WTC11 (cell line): Measurements from ENCODE around the gene VIPR2. TPM values are rescaled to one million over a fixed set of nuclear protein-coding genes. Genes with fewer than 3 reads are reported as not detected.

Experiments
- ATAC-seq: fragments of 200-7000 bp; cut with Tn5 transposase; 2 replicates; pipeline ENCODE4 v1.10.0; 2021; ENCODE audit warnings: mild to moderate bottlenecking, moderate library complexity
- CTCF ChIA-PET: fragments of 300-600 bp; sonication (Branson Sonifier 250); formaldehyde crosslinking; loops from one replicate; lab custom pipeline; 2021; ENCODE audit warnings: antibody characterized with exemption; lab: Charles Lee
- POLR2A ChIA-PET: fragments of 350-600 bp; sonication (Branson Sonifier 250); formaldehyde crosslinking; loops from one replicate; lab custom pipeline; 2021; ENCODE audit warnings: antibody characterized with exemption; lab: Charles Lee
- DNase-seq: peaks from one replicate; pipeline ENCODE4 v3.0.0; 2021; ENCODE audit warnings: low spot score
- H3K27ac Mint-ChIP-seq: 2 replicates; pipeline ENCODE4 v1.8.0; 2021; ENCODE audit warnings: mixed read lengths
- H3K27me3 Mint-ChIP-seq: 2 replicates; pipeline ENCODE4 v1.8.0; 2021; ENCODE audit warnings: low read depth, mild to moderate bottlenecking, moderate library complexity, mixed read lengths
- H3K36me3 Mint-ChIP-seq: 2 replicates; pipeline ENCODE4 v1.8.0; 2021; ENCODE audit warnings: mixed read lengths
- H3K4me1 Mint-ChIP-seq: 2 replicates; pipeline ENCODE4 v1.8.0; 2022; ENCODE audit warnings: mixed read lengths
- H3K4me3 Mint-ChIP-seq: 2 replicates; pipeline ENCODE4 v1.8.0; 2021; ENCODE audit warnings: mild to moderate bottlenecking, moderate library complexity, mixed read lengths
- H3K9me3 Mint-ChIP-seq: 2 replicates; pipeline ENCODE4 v1.8.0; 2021; ENCODE audit warnings: mixed read lengths
- ATF1 ChIP-seq: sonication (generic); formaldehyde crosslinking; IDR thresholded peaks from 2 replicates; pipeline ENCODE4 v1.8.1; 2023; ENCODE audit warnings: mild to moderate bottlenecking, moderate library complexity, missing genetic modification reagents
- CREB1 ChIP-seq: sonication (generic); formaldehyde crosslinking; IDR thresholded peaks from 2 replicates; pipeline ENCODE4 v1.8.0; 2023; ENCODE audit warnings: mild to moderate bottlenecking, missing genetic modification reagents
- CREM ChIP-seq: sonication (generic); formaldehyde crosslinking; IDR thresholded peaks from 2 replicates; pipeline ENCODE4 v1.8.1; 2022; ENCODE audit warnings: mild to moderate bottlenecking, missing genetic modification reagents, moderate library complexity
- ELF4 ChIP-seq: sonication (generic); formaldehyde crosslinking; IDR thresholded peaks from 2 replicates; pipeline ENCODE4 v1.8.1; 2022; ENCODE audit warnings: low read depth, mild to moderate bottlenecking, moderate library complexity, missing genetic modification reagents
- ESRRA ChIP-seq: sonication (generic); formaldehyde crosslinking; IDR thresholded peaks from 2 replicates; pipeline ENCODE4 v1.8.1; 2022; ENCODE audit warnings: mild to moderate bottlenecking, missing genetic modification reagents, borderline replicate concordance
- FOXJ3 ChIP-seq: sonication (generic); formaldehyde crosslinking; IDR thresholded peaks from 2 replicates; pipeline ENCODE4 v1.9.0; 2021; ENCODE audit warnings: missing genetic modification reagents, mild to moderate bottlenecking, borderline replicate concordance
- FOXP1 ChIP-seq: sonication (generic); formaldehyde crosslinking; IDR thresholded peaks from 2 replicates; pipeline ENCODE4 v1.8.0; 2022; ENCODE audit warnings: missing genetic modification reagents, mild to moderate bottlenecking, moderate library complexity, borderline replicate concordance
- FOXP4 ChIP-seq: sonication (generic); formaldehyde crosslinking; IDR thresholded peaks from 2 replicates; pipeline ENCODE4 v1.8.0; 2022; ENCODE audit warnings: mild to moderate bottlenecking, missing genetic modification reagents
- MXD4 ChIP-seq: fragments of 250-450 bp; sonication (Bioruptor Pico); IDR thresholded peaks from 2 replicates; pipeline ENCODE4 v1.8.0; 2021; ENCODE audit warnings: mild to moderate bottlenecking, moderate library complexity, borderline replicate concordance
- NFYB ChIP-seq: sonication (generic); formaldehyde crosslinking; conservative IDR thresholded peaks from 2 replicates; pipeline ENCODE4 v1.8.0; 2022; ENCODE audit warnings: low read depth, missing genetic modification reagents
- NR2C2 ChIP-seq: sonication (generic); formaldehyde crosslinking; IDR thresholded peaks from 2 replicates; pipeline ENCODE4 v1.8.0; 2022; ENCODE audit warnings: mild to moderate bottlenecking, missing genetic modification reagents
- SMAD4 ChIP-seq: sonication (generic); formaldehyde crosslinking; IDR thresholded peaks from 2 replicates; pipeline ENCODE4 v1.8.0; 2022; ENCODE audit warnings: mild to moderate bottlenecking, missing genetic modification reagents
- TEAD1 ChIP-seq: sonication (generic); formaldehyde crosslinking; IDR thresholded peaks from 2 replicates; pipeline ENCODE4 v1.8.0; 2022; ENCODE audit warnings: mild to moderate bottlenecking, missing genetic modification reagents
- TEAD4 ChIP-seq: sonication (generic); formaldehyde crosslinking; IDR thresholded peaks from 2 replicates; pipeline ENCODE4 v1.8.0; 2022; ENCODE audit warnings: mild to moderate bottlenecking, missing genetic modification reagents
- TP53 ChIP-seq: sonication (generic); formaldehyde crosslinking; IDR thresholded peaks from 2 replicates; pipeline ENCODE4 v1.8.1; 2023; ENCODE audit warnings: mild to moderate bottlenecking, missing genetic modification reagents
- USF2 ChIP-seq: sonication (generic); formaldehyde crosslinking; IDR thresholded peaks from 2 replicates; pipeline ENCODE4 v1.8.1; 2023; ENCODE audit warnings: mild to moderate bottlenecking, missing genetic modification reagents, moderate library complexity
- ZBTB21 ChIP-seq: sonication (generic); formaldehyde crosslinking; IDR thresholded peaks from 2 replicates; pipeline ENCODE4 v1.8.1; 2023; ENCODE audit warnings: mild to moderate bottlenecking, missing genetic modification reagents, borderline replicate concordance
- ZNF219 ChIP-seq: sonication (generic); formaldehyde crosslinking; IDR thresholded peaks from 2 replicates; pipeline ENCODE4 v1.8.0; 2023; ENCODE audit warnings: missing genetic modification reagents, mild to moderate bottlenecking, borderline replicate concordance
- ZNF396 ChIP-seq: fragments of 250-450 bp; sonication (Bioruptor Pico); IDR thresholded peaks from 2 replicates; pipeline ENCODE4 v1.8.0; 2021; ENCODE audit warnings: mild to moderate bottlenecking, moderate library complexity, borderline replicate concordance
- ZNF416 ChIP-seq: fragments of 250-450 bp; sonication (Bioruptor Pico); IDR thresholded peaks from 2 replicates; pipeline ENCODE4 v1.9.0; 2021; ENCODE audit warnings: mild to moderate bottlenecking, inconsistent platforms
- ZNF423 ChIP-seq: fragments of 250-450 bp; sonication (Bioruptor Pico); IDR thresholded peaks from 2 replicates; pipeline ENCODE4 v2.1.2; 2022; ENCODE audit warnings: mild to moderate bottlenecking, moderate library complexity
- total RNA-seq: library from RNA; stranded (reverse); gene quantifications from 3 replicates; pipeline ENCODE4 v1.2.3, GENCODE V29; 2021
- TF ChIP-seq, protein P1 (sequence below): sonication (generic); formaldehyde crosslinking; conservative IDR thresholded peaks from 2 replicates; pipeline ENCODE4 v1.8.1; 2023; ENCODE audit warnings: mild to moderate bottlenecking, low read depth, missing genetic modification reagents, moderate library complexity
- TF ChIP-seq, protein P2 (sequence below): sonication (generic); formaldehyde crosslinking; IDR thresholded peaks from 2 replicates; pipeline ENCODE4 v1.8.0; 2022; ENCODE audit warnings: missing genetic modification reagents
- TF ChIP-seq, protein P3 (sequence below): sonication (generic); formaldehyde crosslinking; IDR thresholded peaks from 2 replicates; pipeline ENCODE4 v1.8.0; 2023; ENCODE audit warnings: missing genetic modification reagents, mild to moderate bottlenecking, borderline replicate concordance

The VIPR2 gene
- total RNA-seq, 1 experiment from 2014 or later, result 7.5 TPM

GRCh38 chr7:159005618-159006017 is 139.0 kb downstream of the VIPR2 start:
- ChIA-PET CTCF (no interaction called here), POLR2A (no interaction called here)
- no peak for DNase-seq
- TF ChIP-seq ESRRA (CRISPR knock-in tag) (no peak), TEAD4 (CRISPR knock-in tag) (no peak), ZNF416 (no peak), FOXP4 (CRISPR knock-in tag) (no peak), ELF4 (no peak), USF2 (CRISPR knock-in tag) (no peak), ZNF423 (CRISPR knock-in tag) (no peak), SMAD4 (CRISPR knock-in tag) (no peak), ATF1 (no peak), NR2C2 (CRISPR knock-in tag) (no peak), FOXJ3 (CRISPR knock-in tag) (no peak), ZBTB21 (CRISPR knock-in tag) (no peak), MXD4 (CRISPR knock-in tag) (no peak), TEAD1 (CRISPR knock-in tag) (no peak), TP53 (CRISPR knock-in tag) (no peak), ZNF396 (no peak)
- TF ChIP-seq, protein P1, sequence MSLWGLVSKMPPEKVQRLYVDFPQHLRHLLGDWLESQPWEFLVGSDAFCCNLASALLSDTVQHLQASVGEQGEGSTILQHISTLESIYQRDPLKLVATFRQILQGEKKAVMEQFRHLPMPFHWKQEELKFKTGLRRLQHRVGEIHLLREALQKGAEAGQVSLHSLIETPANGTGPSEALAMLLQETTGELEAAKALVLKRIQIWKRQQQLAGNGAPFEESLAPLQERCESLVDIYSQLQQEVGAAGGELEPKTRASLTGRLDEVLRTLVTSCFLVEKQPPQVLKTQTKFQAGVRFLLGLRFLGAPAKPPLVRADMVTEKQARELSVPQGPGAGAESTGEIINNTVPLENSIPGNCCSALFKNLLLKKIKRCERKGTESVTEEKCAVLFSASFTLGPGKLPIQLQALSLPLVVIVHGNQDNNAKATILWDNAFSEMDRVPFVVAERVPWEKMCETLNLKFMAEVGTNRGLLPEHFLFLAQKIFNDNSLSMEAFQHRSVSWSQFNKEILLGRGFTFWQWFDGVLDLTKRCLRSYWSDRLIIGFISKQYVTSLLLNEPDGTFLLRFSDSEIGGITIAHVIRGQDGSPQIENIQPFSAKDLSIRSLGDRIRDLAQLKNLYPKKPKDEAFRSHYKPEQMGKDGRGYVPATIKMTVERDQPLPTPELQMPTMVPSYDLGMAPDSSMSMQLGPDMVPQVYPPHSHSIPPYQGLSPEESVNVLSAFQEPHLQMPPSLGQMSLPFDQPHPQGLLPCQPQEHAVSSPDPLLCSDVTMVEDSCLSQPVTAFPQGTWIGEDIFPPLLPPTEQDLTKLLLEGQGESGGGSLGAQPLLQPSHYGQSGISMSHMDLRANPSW (CRISPR knock-in tag), result no peak
- TF ChIP-seq, protein P2, sequence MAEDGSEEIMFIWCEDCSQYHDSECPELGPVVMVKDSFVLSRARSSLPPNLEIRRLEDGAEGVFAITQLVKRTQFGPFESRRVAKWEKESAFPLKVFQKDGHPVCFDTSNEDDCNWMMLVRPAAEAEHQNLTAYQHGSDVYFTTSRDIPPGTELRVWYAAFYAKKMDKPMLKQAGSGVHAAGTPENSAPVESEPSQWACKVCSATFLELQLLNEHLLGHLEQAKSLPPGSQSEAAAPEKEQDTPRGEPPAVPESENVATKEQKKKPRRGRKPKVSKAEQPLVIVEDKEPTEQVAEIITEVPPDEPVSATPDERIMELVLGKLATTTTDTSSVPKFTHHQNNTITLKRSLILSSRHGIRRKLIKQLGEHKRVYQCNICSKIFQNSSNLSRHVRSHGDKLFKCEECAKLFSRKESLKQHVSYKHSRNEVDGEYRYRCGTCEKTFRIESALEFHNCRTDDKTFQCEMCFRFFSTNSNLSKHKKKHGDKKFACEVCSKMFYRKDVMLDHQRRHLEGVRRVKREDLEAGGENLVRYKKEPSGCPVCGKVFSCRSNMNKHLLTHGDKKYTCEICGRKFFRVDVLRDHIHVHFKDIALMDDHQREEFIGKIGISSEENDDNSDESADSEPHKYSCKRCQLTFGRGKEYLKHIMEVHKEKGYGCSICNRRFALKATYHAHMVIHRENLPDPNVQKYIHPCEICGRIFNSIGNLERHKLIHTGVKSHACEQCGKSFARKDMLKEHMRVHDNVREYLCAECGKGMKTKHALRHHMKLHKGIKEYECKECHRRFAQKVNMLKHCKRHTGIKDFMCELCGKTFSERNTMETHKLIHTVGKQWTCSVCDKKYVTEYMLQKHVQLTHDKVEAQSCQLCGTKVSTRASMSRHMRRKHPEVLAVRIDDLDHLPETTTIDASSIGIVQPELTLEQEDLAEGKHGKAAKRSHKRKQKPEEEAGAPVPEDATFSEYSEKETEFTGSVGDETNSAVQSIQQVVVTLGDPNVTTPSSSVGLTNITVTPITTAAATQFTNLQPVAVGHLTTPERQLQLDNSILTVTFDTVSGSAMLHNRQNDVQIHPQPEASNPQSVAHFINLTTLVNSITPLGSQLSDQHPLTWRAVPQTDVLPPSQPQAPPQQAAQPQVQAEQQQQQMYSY (CRISPR knock-in tag), result no peak
- Mint-ChIP-seq H3K36me3 (no peaks in the 10 kb centered on the region), H3K27me3 (no peaks in the 10 kb centered on the region), H3K4me1 (peaks cover 6% of the 10 kb centered on the region), H3K4me3 (no peak overlapping the region), H3K27ac (no peak overlapping the region), H3K9me3 (no peaks in the 10 kb centered on the region)
- no peak for ATAC-seq

DNA sequence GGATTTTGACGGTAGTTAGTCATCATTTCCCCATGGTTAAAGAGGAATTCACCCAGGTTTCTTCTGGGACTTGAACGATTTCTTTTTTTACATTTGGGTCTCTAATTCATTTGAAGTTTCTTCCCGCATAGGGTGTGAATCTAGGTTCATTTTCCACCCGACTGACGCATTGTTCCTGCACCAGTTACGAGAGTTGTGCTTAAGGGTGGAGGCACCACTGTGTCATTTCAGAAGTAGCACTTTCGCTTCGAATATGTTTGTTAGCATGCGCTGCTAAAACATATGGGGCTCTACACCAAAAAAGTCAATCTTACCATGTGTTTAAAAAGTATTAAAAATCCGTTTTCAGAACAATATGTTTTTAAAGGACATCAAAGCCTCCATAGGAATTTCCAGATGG is 140.3 kb downstream of the VIPR2 start:
- ChIA-PET CTCF (no interaction called here), POLR2A (no interaction called here)
- DNase-seq (no peak), ATAC-seq (no peak)
- H3K4me1 Mint-ChIP-seq, result peaks cover 11% of the 10 kb centered on the region
- no peaks in the 10 kb centered on the region; the same call in 1 of the 2 replicates for H3K27me3 Mint-ChIP-seq
- no peak overlapping the region for H3K4me3 Mint-ChIP-seq
- no peak overlapping the region for H3K27ac Mint-ChIP-seq
- H3K36me3 Mint-ChIP-seq, result no peaks in the 10 kb centered on the region
- H3K9me3 Mint-ChIP-seq, result no peaks in the 10 kb centered on the region
- TF ChIP-seq NFYB (CRISPR knock-in tag), result no peak
- TF ChIP-seq CREB1 (CRISPR knock-in tag), result no peak
- no peak for TF ChIP-seq TEAD1 (CRISPR knock-in tag)
- TF ChIP-seq, protein P3, sequence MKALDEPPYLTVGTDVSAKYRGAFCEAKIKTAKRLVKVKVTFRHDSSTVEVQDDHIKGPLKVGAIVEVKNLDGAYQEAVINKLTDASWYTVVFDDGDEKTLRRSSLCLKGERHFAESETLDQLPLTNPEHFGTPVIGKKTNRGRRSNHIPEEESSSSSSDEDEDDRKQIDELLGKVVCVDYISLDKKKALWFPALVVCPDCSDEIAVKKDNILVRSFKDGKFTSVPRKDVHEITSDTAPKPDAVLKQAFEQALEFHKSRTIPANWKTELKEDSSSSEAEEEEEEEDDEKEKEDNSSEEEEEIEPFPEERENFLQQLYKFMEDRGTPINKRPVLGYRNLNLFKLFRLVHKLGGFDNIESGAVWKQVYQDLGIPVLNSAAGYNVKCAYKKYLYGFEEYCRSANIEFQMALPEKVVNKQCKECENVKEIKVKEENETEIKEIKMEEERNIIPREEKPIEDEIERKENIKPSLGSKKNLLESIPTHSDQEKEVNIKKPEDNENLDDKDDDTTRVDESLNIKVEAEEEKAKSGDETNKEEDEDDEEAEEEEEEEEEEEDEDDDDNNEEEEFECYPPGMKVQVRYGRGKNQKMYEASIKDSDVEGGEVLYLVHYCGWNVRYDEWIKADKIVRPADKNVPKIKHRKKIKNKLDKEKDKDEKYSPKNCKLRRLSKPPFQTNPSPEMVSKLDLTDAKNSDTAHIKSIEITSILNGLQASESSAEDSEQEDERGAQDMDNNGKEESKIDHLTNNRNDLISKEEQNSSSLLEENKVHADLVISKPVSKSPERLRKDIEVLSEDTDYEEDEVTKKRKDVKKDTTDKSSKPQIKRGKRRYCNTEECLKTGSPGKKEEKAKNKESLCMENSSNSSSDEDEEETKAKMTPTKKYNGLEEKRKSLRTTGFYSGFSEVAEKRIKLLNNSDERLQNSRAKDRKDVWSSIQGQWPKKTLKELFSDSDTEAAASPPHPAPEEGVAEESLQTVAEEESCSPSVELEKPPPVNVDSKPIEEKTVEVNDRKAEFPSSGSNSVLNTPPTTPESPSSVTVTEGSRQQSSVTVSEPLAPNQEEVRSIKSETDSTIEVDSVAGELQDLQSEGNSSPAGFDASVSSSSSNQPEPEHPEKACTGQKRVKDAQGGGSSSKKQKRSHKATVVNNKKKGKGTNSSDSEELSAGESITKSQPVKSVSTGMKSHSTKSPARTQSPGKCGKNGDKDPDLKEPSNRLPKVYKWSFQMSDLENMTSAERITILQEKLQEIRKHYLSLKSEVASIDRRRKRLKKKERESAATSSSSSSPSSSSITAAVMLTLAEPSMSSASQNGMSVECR (CRISPR knock-in tag), result no peak
- TF ChIP-seq CREM (CRISPR knock-in tag), result no peak
- TF ChIP-seq FOXP1, result no peak
- no peak for TF ChIP-seq ZNF219 (CRISPR knock-in tag)
